Stomach (tissue), 9 donors: ENCODE data around the gene STXBP5. TPM values are rescaled to one million over a fixed set of nuclear protein-coding genes. Genes with fewer than 3 reads are reported as not detected.
"Not testable (repeated sequence)": the region's sequence is repeated elsewhere in the genome, so short reads cannot be mapped to it uniquely, and the experiment has no call there.

Experiments
- DNase-seq, 2 donors: peaks; one replicate each; pipeline versions ENCODE4 v3.0.0 to v3.0.0-alpha.2; 2013 to 2019
- H3K27ac ChIP-seq, 5 donors: fragments of 200-600 bp in 4 of 5; sonication (generic) in 4 of 5; one replicate each; pipeline ENCODE4 v1.5.1; 2013 to 2019; ENCODE audit warnings: mild to moderate bottlenecking in 1 of 5, moderate library complexity in 1 of 5
- H3K27me3 ChIP-seq, 3 donors: fragments of 200-600 bp; sonication (generic); one replicate each; pipeline ENCODE4 v1.5.1; 2017 to 2019; ENCODE audit warnings: mixed run types in 1 of 3
- H3K36me3 ChIP-seq, 4 donors: fragments of 200-600 bp; sonication (generic); 1 replicate in 3 of 4; 2 replicates in 1 of 4; pipeline ENCODE4 v1.5.1; 2016 to 2019
- H3K4me1 ChIP-seq, 4 donors: fragments of 200-600 bp; sonication (generic); one replicate each; pipeline ENCODE4 v1.5.1; 2016 to 2019
- H3K4me3 ChIP-seq, 4 donors: fragments of 200-600 bp; sonication (generic) in 3 of 4; one replicate each; pipeline ENCODE4 v1.5.1; 2016 to 2019; ENCODE audit warnings: mild to moderate bottlenecking in 1 of 4
- H3K9me3 ChIP-seq, 4 donors: fragments of 200-600 bp; sonication (generic); one replicate each; pipeline ENCODE4 v1.5.1; 2016 to 2019
- CTCF ChIP-seq, 7 experiments: fragments of 450-650 bp in 4 of 7; fragments of 200-600 bp in 3 of 7; sonication (generic) in 3 of 7; IDR thresholded peaks; one replicate each; pipeline ENCODE4 v1.5.1; 2016 to 2019; ENCODE audit warnings: antibody characterized with exemption in 7 of 7, control low read depth in 2 of 7, mild to moderate bottlenecking in 1 of 7
- EP300 ChIP-seq: sonication (generic); formaldehyde crosslinking; IDR thresholded peaks from one replicate; pipeline ENCODE4 v1.6.1; 2017; ENCODE audit warnings: antibody characterized with exemption
- POLR2A ChIP-seq, 4 donors: fragments of 450-650 bp; IDR thresholded peaks; one replicate each; pipeline ENCODE4 v1.6.1; 2016; ENCODE audit warnings: antibody characterized with exemption in 4 of 4, control low read depth in 2 of 4, mild to moderate bottlenecking in 1 of 4, moderate library complexity in 1 of 4
- POLR2AphosphoS5 ChIP-seq, 3 donors: sonication (generic); formaldehyde crosslinking; IDR thresholded peaks; one replicate each; pipeline ENCODE4 v1.6.1; 2016; ENCODE audit warnings: antibody characterized with exemption in 3 of 3
- WGBS, 5 donors: extraction: QIAGEN DNeasy Blood & Tissue Kit in 3 of 5; methylation state at CpG; one replicate each; pipeline versions ENCODE4 v1.1.5 to v1.1.7; 2013 to 2018; 5-methylcytosine and 5-hydroxymethylcytosine counted together
- intact Hi-C: fragments of 100-400 bp; cut with DNase I; formaldehyde crosslinking; loops from one replicate; pipeline ENCODE4 v1.15.1; 2023; ENCODE audit warnings: low total_unique reads
- polyA plus RNA-seq, 3 donors: library from polyadenylated mRNA; stranded (reverse); fragments of 200-250 nt; gene quantifications; one replicate each; pipeline ENCODE4 v1.2.3, GENCODE V29; 2013
- total RNA-seq, 5 donors: library from RNA; depleted of rRNA; stranded (reverse); fragments of >200 nt; gene quantifications; one replicate each; pipeline versions ENCODE4 v1.1.0 to v1.2.3, GENCODE V29; 2014 to 2016
- donor health status: healthy with polysubstance abuse.
- donor health status: Bipolar disorder and iron deficiency.
- donor health status: healthy.

STXBP5 gene
- total and polyA plus RNA-seq, 8 donors = 5.9 to 56.2 (median 15.8) TPM

GRCh38 chr6:147366290-147366689, 162.1 kb downstream of the STXBP5 start:
- no peak for TF ChIP-seq CTCF (IDR thresholded peaks at IDR 0.05)
- TF ChIP-seq POLR2A (IDR thresholded peaks at IDR 0.05) = no peak
- TF ChIP-seq EP300 = no peak
- no peak for TF ChIP-seq POLR2AphosphoS5 (IDR thresholded peaks at IDR 0.05)
- H3K36me3 ChIP-seq = peaks cover 11 to 44% (median 41%) of the 10 kb centered on the region in 4 donors
- no peaks in the 10 kb centered on the region for H3K9me3 ChIP-seq
- no peak overlapping the region for H3K4me3 ChIP-seq
- no peak overlapping the region for H3K27ac ChIP-seq
- H3K4me1 ChIP-seq = no peaks in the 10 kb centered on the region
- H3K27me3 ChIP-seq = no peaks in the 10 kb centered on the region
- intact Hi-C loops = no loop called here
- DNase-seq = no peak

GRCh38 chr6:147371325-147371724, 167.1 kb downstream of the STXBP5 start:
- Histone ChIP-seq H3K36me3 (peaks cover 0 to 18% (median 10%) of the 10 kb centered on the region in 4 donors), H3K4me1 (no peaks in the 10 kb centered on the region), H3K27me3 (no peaks in the 10 kb centered on the region), H3K9me3 (no peaks in the 10 kb centered on the region), H3K27ac (no peak overlapping the region), H3K4me3 (no peak overlapping the region)
- no peak for TF ChIP-seq POLR2AphosphoS5 (IDR thresholded peaks at IDR 0.05)
- TF ChIP-seq CTCF (IDR thresholded peaks at IDR 0.05) = no peak
- TF ChIP-seq POLR2A (IDR thresholded peaks at IDR 0.05) = no peak
- no peak for TF ChIP-seq EP300
- DNase-seq = no peak
- intact Hi-C loops = no loop called here

- Histone ChIP-seq H3K36me3 (peaks cover 0 to 19% (median 13%) of the 10 kb centered on the region in 4 donors), H3K9me3 (no peaks in the 10 kb centered on the region), H3K27me3 (no peaks in the 10 kb centered on the region), H3K4me1 (no peaks in the 10 kb centered on the region), H3K4me3 (no peak overlapping the region), H3K27ac (no peak overlapping the region)
- intact Hi-C loops = no loop called here
- WGBS, 5 donors = 96 to 100% (median 100%) methylated on average over 1 of the region's 1 CpG
- no peak for DNase-seq
- no peak for TF ChIP-seq CTCF (IDR thresholded peaks at IDR 0.05)
Measured at GRCh38 chr6:147372806-147373205, 168.6 kb downstream of the STXBP5 start.

- peaks cover 0 to 61% (median 46%) of the 10 kb centered on the region in 4 donors for H3K36me3 ChIP-seq
Measured at GRCh38 chr6:147378819-147379218, 174.6 kb downstream of the STXBP5 start.

GRCh38 chr6:147380841-147381240, 176.6 kb downstream of the STXBP5 start:
- H3K4me1 ChIP-seq, H3K4me3 ChIP-seq, DNase-seq, H3K27me3 ChIP-seq, intact Hi-C loops, H3K27ac ChIP-seq, H3K9me3 ChIP-seq: not testable (repeated sequence)
- 94 to 98% (median 97%) methylated on average over 3 of the region's 3 CpGs for WGBS, 5 donors
- peaks cover 5 to 76% (median 56%) of the 10 kb centered on the region in 4 donors for H3K36me3 ChIP-seq

More at GRCh38 chr6:147378819-147379218, 174.6 kb downstream of the STXBP5 start:
- TF ChIP-seq POLR2A (IDR thresholded peaks at IDR 0.05) (no peak), CTCF (IDR thresholded peaks at IDR 0.05) (no peak), EP300 (no peak), POLR2AphosphoS5 (IDR thresholded peaks at IDR 0.05) (no peak)
- intact Hi-C loops = no loop called here
- Histone ChIP-seq H3K27ac (no peak overlapping the region), H3K9me3 (no peaks in the 10 kb centered on the region), H3K4me3 (no peak overlapping the region), H3K4me1 (no peaks in the 10 kb centered on the region), H3K27me3 (no peaks in the 10 kb centered on the region)
- WGBS, 5 donors = 93 to 100% (median 96%) methylated on average over 1 of the region's 1 CpG
- no peak for DNase-seq
